Liver (tissue), 9 donors: ENCODE results near the gene FRMD5. TPM values are rescaled to one million over a fixed set of nuclear protein-coding genes. Genes with fewer than 3 reads are reported as not detected.

ENCODE experiments used
- DNase-seq: peaks from one replicate; pipeline ENCODE4 v3.0.0-alpha.2; 2017; ENCODE audit warnings: low spot score
- H3K27ac ChIP-seq, 2 donors: one replicate each; pipeline ENCODE4 v1.7.0; 2013; ENCODE audit warnings: inconsistent platforms in 2 of 2, low read length in 2 of 2, control low read depth in 1 of 2, low read depth in 1 of 2, mild to moderate bottlenecking in 1 of 2
- H3K27me3 ChIP-seq, 4 donors: one replicate each; pipeline versions ENCODE4 v1.6.1 to v1.7.0; 2013; ENCODE audit warnings: low read length in 3 of 4, inconsistent platforms in 1 of 4, mild to moderate bottlenecking in 1 of 4, moderate library complexity in 1 of 4; ENCODE audit not compliant: control insufficient read depth in 4 of 4, insufficient read depth in 4 of 4
- H3K36me3 ChIP-seq, 4 donors: one replicate each; pipeline versions ENCODE4 v1.6.1 to v1.7.0; 2013; ENCODE audit warnings: low read length in 3 of 4, mild to moderate bottlenecking in 3 of 4, low read depth in 1 of 4, moderate library complexity in 1 of 4; ENCODE audit not compliant: control insufficient read depth in 4 of 4, insufficient read depth in 3 of 4
- H3K4me1 ChIP-seq, 4 donors: one replicate each; pipeline versions ENCODE4 v1.6.1 to v1.7.0; 2013; ENCODE audit warnings: low read length in 3 of 4, mild to moderate bottlenecking in 3 of 4, moderate library complexity in 1 of 4; ENCODE audit not compliant: control insufficient read depth in 4 of 4, insufficient read depth in 4 of 4
- H3K4me3 ChIP-seq, 3 donors: one replicate each; pipeline versions ENCODE4 v1.6.1 to v1.7.0; 2013; ENCODE audit warnings: low read length in 3 of 3, control low read depth in 1 of 3, low read depth in 1 of 3, mild to moderate bottlenecking in 1 of 3
- H3K9ac ChIP-seq, 2 donors: one replicate each; pipeline ENCODE4 v1.7.0; 2013; ENCODE audit warnings: low read length in 2 of 2, mild to moderate bottlenecking in 2 of 2, moderate library complexity in 2 of 2, control low read depth in 1 of 2, low read depth in 1 of 2
- H3K9me3 ChIP-seq, 4 donors: one replicate each; pipeline versions ENCODE4 v1.6.1 to v1.7.0; 2013; ENCODE audit warnings: low read length in 3 of 4; ENCODE audit not compliant: control insufficient read depth in 4 of 4
- EGR1 ChIP-seq, 2 donors: IDR thresholded peaks; 2 replicates each; pipeline ENCODE4 v1.6.1; 2016 to 2018; ENCODE audit warnings: antibody characterized with exemption in 2 of 2, low read depth in 2 of 2
- FOXA2 ChIP-seq: IDR thresholded peaks from 2 replicates; pipeline ENCODE4 v1.6.1; 2016; ENCODE audit warnings: antibody characterized with exemption
- GABPA ChIP-seq, 2 donors: IDR thresholded peaks in 1 of 2; conservative IDR thresholded peaks in 1 of 2; 2 replicates each; pipeline ENCODE4 v1.6.1; 2016; ENCODE audit warnings: antibody characterized with exemption in 2 of 2, mild to moderate bottlenecking in 1 of 2, moderate library complexity in 1 of 2
- HNF4A ChIP-seq, 2 donors: conservative IDR thresholded peaks; 2 replicates each; pipeline ENCODE4 v1.6.1; 2016; ENCODE audit warnings: antibody characterized with exemption in 2 of 2, mild to moderate bottlenecking in 2 of 2
- HNF4G ChIP-seq: IDR thresholded peaks from 2 replicates; pipeline ENCODE4 v1.6.1; 2016; ENCODE audit warnings: antibody characterized with exemption
- JUND ChIP-seq, 2 donors: IDR thresholded peaks; 2 replicates each; pipeline ENCODE4 v1.6.1; 2016; ENCODE audit warnings: antibody characterized with exemption in 2 of 2
- NR2F2 ChIP-seq: IDR thresholded peaks from 2 replicates; pipeline ENCODE4 v1.6.1; 2016; ENCODE audit warnings: antibody characterized with exemption
- RAD21 ChIP-seq, 2 donors: IDR thresholded peaks; 2 replicates each; pipeline ENCODE4 v1.6.1; 2016; ENCODE audit warnings: antibody characterized with exemption in 2 of 2, mild to moderate bottlenecking in 2 of 2
- SP1 ChIP-seq: IDR thresholded peaks from 2 replicates; pipeline ENCODE4 v1.6.1; 2018; ENCODE audit warnings: antibody characterized with exemption, mild to moderate bottlenecking
- TAF1 ChIP-seq: conservative IDR thresholded peaks from 2 replicates; pipeline ENCODE4 v1.6.1; 2016; ENCODE audit warnings: antibody characterized with exemption, mild to moderate bottlenecking
- YY1 ChIP-seq: IDR thresholded peaks from 2 replicates; pipeline ENCODE4 v1.6.1; 2016; ENCODE audit warnings: antibody characterized with exemption, mild to moderate bottlenecking
- WGBS: extraction: QIAGEN DNeasy Blood & Tissue Kit; methylation state at CpG from one replicate; pipeline ENCODE4 v1.1.7; 2013; 5-methylcytosine and 5-hydroxymethylcytosine counted together
- polyA plus RNA-seq, 2 donors: library from polyadenylated mRNA; stranded (reverse) in 1 of 2; unstranded in 1 of 2; fragments of 200-250 nt in 1 of 2; fragments of >200 nt in 1 of 2; fragmentation: Nextera tagmentation in 1 of 2; extraction: Ambion mirVana in 1 of 2; gene quantifications; one replicate each; pipeline versions ENCODE4 v1.2.1 to v1.2.3, GENCODE V29; 2013 to 2015
- total RNA-seq, 2 donors: library from RNA; depleted of rRNA; stranded (reverse); fragments of >200 nt; gene quantifications; one replicate each; pipeline ENCODE4 v1.2.3, GENCODE V29; 2014
- TF ChIP-seq, protein P1 (sequence below): IDR thresholded peaks from 2 replicates; pipeline ENCODE4 v1.6.1; 2016; ENCODE audit warnings: antibody characterized with exemption
- TF ChIP-seq, protein P2 (sequence below): fragments of 150-350 bp; IDR thresholded peaks from 2 replicates; pipeline ENCODE4 v1.5.1; 2017; ENCODE audit warnings: improper control_type of control experiment, low read depth, low read length; ENCODE audit not compliant: missing input control
- TF ChIP-seq, protein P3 (sequence below): IDR thresholded peaks from 2 replicates; pipeline ENCODE4 v1.6.1; 2016; ENCODE audit warnings: antibody characterized with exemption
- donor health status: healthy.
- donor health status: healthy.
- donor health status: healthy.
- donor health status: healthy.
- donor health status: healthy.

FRMD5 gene
- total and polyA plus RNA-seq, 4 donors = 0.01 to 0.25 TPM; not detected in 2

DNA sequence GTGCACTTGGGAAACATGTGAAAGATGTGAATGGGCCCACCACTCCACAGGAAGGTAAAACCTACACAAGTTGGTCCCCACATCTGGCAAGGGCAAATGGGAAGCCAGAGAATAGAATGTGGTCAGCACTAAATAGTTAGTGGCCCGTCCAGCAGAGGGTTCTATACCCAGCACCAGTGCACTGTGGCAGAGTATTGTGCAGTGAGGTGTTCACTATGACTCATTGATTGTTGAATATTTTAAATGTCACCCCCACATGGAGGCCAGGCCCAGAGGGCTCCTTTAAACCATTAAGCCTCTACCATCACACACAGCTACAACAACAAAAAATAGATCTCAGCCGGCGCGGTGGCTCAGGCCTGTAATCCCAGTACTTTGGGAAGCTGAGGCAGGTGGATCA, 11.7 kb downstream of the FRMD5 start:
- H3K9me3 ChIP-seq = no peaks in the 10 kb centered on the region
- H3K9ac ChIP-seq = no peak overlapping the region
- no peaks in the 10 kb centered on the region for H3K36me3 ChIP-seq
- no peak overlapping the region for H3K4me3 ChIP-seq
- H3K27ac ChIP-seq = no peak overlapping the region
- TF ChIP-seq HNF4G = no peak
- no peak for TF ChIP-seq HNF4A (conservative IDR thresholded peaks at IDR 0.05)
- no peak for TF ChIP-seq RAD21 (IDR thresholded peaks at IDR 0.05)
- no peak for TF ChIP-seq JUND (IDR thresholded peaks at IDR 0.05)
- no peak for TF ChIP-seq YY1
- TF ChIP-seq, protein P1, sequence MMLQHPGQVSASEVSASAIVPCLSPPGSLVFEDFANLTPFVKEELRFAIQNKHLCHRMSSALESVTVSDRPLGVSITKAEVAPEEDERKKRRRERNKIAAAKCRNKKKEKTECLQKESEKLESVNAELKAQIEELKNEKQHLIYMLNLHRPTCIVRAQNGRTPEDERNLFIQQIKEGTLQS = no peak
- no peak for TF ChIP-seq FOXA2
- TF ChIP-seq, protein P2, sequence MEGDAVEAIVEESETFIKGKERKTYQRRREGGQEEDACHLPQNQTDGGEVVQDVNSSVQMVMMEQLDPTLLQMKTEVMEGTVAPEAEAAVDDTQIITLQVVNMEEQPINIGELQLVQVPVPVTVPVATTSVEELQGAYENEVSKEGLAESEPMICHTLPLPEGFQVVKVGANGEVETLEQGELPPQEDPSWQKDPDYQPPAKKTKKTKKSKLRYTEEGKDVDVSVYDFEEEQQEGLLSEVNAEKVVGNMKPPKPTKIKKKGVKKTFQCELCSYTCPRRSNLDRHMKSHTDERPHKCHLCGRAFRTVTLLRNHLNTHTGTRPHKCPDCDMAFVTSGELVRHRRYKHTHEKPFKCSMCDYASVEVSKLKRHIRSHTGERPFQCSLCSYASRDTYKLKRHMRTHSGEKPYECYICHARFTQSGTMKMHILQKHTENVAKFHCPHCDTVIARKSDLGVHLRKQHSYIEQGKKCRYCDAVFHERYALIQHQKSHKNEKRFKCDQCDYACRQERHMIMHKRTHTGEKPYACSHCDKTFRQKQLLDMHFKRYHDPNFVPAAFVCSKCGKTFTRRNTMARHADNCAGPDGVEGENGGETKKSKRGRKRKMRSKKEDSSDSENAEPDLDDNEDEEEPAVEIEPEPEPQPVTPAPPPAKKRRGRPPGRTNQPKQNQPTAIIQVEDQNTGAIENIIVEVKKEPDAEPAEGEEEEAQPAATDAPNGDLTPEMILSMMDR = no peak
- TF ChIP-seq, protein P3, sequence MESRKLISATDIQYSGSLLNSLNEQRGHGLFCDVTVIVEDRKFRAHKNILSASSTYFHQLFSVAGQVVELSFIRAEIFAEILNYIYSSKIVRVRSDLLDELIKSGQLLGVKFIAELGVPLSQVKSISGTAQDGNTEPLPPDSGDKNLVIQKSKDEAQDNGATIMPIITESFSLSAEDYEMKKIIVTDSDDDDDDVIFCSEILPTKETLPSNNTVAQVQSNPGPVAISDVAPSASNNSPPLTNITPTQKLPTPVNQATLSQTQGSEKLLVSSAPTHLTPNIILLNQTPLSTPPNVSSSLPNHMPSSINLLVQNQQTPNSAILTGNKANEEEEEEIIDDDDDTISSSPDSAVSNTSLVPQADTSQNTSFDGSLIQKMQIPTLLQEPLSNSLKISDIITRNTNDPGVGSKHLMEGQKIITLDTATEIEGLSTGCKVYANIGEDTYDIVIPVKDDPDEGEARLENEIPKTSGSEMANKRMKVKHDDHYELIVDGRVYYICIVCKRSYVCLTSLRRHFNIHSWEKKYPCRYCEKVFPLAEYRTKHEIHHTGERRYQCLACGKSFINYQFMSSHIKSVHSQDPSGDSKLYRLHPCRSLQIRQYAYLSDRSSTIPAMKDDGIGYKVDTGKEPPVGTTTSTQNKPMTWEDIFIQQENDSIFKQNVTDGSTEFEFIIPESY = no peak
- no peak for TF ChIP-seq GABPA (IDR thresholded peaks at IDR 0.05 in 1 of 2, conservative IDR thresholded peaks at IDR 0.05 in 1 of 2)
- no peak for TF ChIP-seq EGR1 (IDR thresholded peaks at IDR 0.05; ENCODE audit: low read depth in 2 of 2)
- 91% methylated on average over 4 of the region's 4 CpGs for WGBS
- peaks cover 0 to 4% (median 0%) of the 10 kb centered on the region in 4 donors for H3K27me3 ChIP-seq
- DNase-seq = no peak
- no peaks in the 10 kb centered on the region for H3K4me1 ChIP-seq

DNA sequence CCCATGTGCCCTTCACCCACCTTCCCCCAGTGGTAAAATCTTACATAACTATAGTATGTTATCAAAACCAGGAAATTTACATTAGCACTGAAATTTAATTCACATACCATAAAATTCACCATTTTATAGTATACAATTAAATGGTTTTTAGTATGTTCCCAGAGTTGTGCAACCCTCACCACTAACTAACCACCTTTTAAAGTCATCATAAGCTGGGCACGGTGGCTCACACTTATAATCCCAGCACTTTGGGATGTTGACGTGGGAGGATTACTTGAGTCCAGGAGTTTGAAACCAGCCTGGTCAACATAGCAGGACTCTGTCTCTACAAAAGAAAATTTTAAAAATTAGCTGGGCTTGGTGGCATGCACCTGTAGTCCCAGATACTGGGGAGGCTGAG, 13.7 kb downstream of the FRMD5 start:
- Histone ChIP-seq H3K27me3 (no peaks in the 10 kb centered on the region), H3K27ac (no peak overlapping the region), H3K9me3 (no peaks in the 10 kb centered on the region), H3K4me3 (no peak overlapping the region), H3K36me3 (no peaks in the 10 kb centered on the region), H3K9ac (no peak overlapping the region), H3K4me1 (no peaks in the 10 kb centered on the region)
- TF ChIP-seq HNF4G = no peak
- TF ChIP-seq SP1 = no peak
- TF ChIP-seq FOXA2 = no peak
- TF ChIP-seq HNF4A (conservative IDR thresholded peaks at IDR 0.05) = no peak
- no peak for TF ChIP-seq NR2F2
- no peak for TF ChIP-seq TAF1
- TF ChIP-seq GABPA (IDR thresholded peaks at IDR 0.05 in 1 of 2, conservative IDR thresholded peaks at IDR 0.05 in 1 of 2) = no peak
- TF ChIP-seq, protein P2 = no peak
- TF ChIP-seq RAD21 (IDR thresholded peaks at IDR 0.05) = no peak
- no peak for DNase-seq
- 84% methylated on average over 2 of the region's 2 CpGs for WGBS
